ENCODE data around the gene CLEC18A. TPM values are rescaled to one million over a fixed set of nuclear protein-coding genes. Genes with fewer than 3 reads are reported as not detected.
A peak's percentile ranks its signal among the peaks of the same experiment; 100 is the strongest.

Gene CLEC18A
- total RNA-seq, 2 donors from 2014 or later: 0.47 TPM; not detected in 1

- Histone ChIP-seq H3K27me3 (no peaks in the 10 kb centered on the region), H3K36me3 (peaks cover 9% of the 10 kb centered on the region), H3K4me1 (no peaks in the 10 kb centered on the region), H3K27ac (no peak overlapping the region), H3K9me3 (no peaks in the 10 kb centered on the region), H3K4me3 (no peak overlapping the region)
- TF ChIP-seq CTCF (IDR thresholded peaks at IDR 0.05): no peak
- DNase-seq (ENCODE audit: low spot score): no peak
These were observed 41.4 kb upstream of the CLEC18A start for GRCh38 chr16:69909760-69910159.

- peaks cover 9% of the 10 kb centered on the region for H3K36me3 ChIP-seq
- H3K4me1 ChIP-seq: no peaks in the 10 kb centered on the region
- H3K27me3 ChIP-seq: no peaks in the 10 kb centered on the region
- no peak for DNase-seq (ENCODE audit: low spot score)
- no peaks in the 10 kb centered on the region for H3K9me3 ChIP-seq
- no peak overlapping the region for H3K4me3 ChIP-seq
- no peak overlapping the region for H3K27ac ChIP-seq
- no peak for TF ChIP-seq CTCF (IDR thresholded peaks at IDR 0.05)
These were observed 40.2 kb upstream of the CLEC18A start for GRCh38 chr16:69910964-69911363.

- no peaks in the 10 kb centered on the region for H3K9me3 ChIP-seq
- no peak for TF ChIP-seq CTCF (IDR thresholded peaks at IDR 0.05)
- no peaks in the 10 kb centered on the region for H3K36me3 ChIP-seq
- H3K4me1 ChIP-seq: peaks cover 0 to 10% of the 10 kb centered on the region in 2 donors
- DNase-seq (ENCODE audit: low spot score): no peak
- no peaks in the 10 kb centered on the region for H3K27me3 ChIP-seq
- H3K27ac ChIP-seq: no peak overlapping the region
- no peak overlapping the region for H3K4me3 ChIP-seq
These were observed 34.7 kb upstream of the CLEC18A start for GRCh38 chr16:69916462-69916861.

DNA sequence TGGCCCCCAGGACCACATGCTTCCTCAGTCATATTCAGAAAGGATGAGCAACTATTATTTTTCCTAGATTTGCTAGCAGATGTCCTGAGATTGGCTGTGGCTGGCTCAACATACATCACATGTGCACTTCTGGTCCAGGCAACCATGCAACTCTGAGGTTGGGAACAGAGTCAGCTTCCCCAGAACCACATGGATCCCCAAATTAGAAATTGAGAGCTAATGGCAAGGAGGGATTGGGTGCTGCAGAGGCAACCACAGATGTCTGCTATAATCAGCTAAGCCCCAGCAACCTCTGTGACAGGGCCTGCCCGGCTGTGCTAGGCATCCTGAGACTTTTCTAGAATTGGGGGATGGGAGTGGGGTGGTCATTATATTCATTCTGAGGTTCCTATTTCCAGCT, 33.8 kb upstream of the CLEC18A start:
- no peak for TF ChIP-seq CTCF (IDR thresholded peaks at IDR 0.05)
- H3K27me3 ChIP-seq: no peaks in the 10 kb centered on the region
- no peak for DNase-seq (ENCODE audit: low spot score)
- H3K4me3 ChIP-seq: no peak overlapping the region
- H3K36me3 ChIP-seq: no peaks in the 10 kb centered on the region
- no peaks in the 10 kb centered on the region for H3K9me3 ChIP-seq
- H3K4me1 ChIP-seq: peaks cover 0 to 11% of the 10 kb centered on the region in 2 donors
- peak overlapping the region; percentile 46 to 70 for H3K27ac ChIP-seq

- Histone ChIP-seq H3K4me1 (peaks cover 0 to 11% of the 10 kb centered on the region in 2 donors), H3K9me3 (no peaks in the 10 kb centered on the region), H3K36me3 (no peaks in the 10 kb centered on the region), H3K4me3 (no peak overlapping the region), H3K27me3 (no peaks in the 10 kb centered on the region), H3K27ac (peak overlapping the region; percentile 46 to 70)
- TF ChIP-seq CTCF (IDR thresholded peaks at IDR 0.05): no peak
- peak; percentile 82 for DNase-seq (ENCODE audit: low spot score)
These were observed 33.4 kb upstream of the CLEC18A start for GRCh38 chr16:69917739-69918138.

DNA sequence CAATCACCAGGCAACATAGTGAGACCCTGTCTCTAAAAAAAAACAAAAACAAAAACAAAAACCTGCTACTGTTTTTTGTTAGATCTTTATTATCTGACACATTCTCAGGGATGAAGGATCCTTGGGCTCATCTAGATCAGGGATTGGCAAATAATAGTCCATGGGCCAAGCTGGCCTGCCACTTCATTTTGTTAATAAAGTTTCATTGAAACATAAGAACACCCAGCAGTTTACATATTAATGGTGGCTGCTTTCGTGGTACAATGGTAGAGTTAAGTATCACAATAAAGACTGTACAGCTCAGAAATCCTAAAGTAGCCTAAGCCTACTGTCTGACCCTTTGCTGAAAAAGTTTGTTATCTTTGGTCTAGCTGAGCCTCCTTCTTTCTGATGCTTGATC, 32.9 kb upstream of the CLEC18A start:
- Histone ChIP-seq H3K27ac (peak overlapping the region; percentile 46 to 70), H3K27me3 (no peaks in the 10 kb centered on the region), H3K4me3 (no peak overlapping the region), H3K9me3 (no peaks in the 10 kb centered on the region), H3K36me3 (no peaks in the 10 kb centered on the region), H3K4me1 (peaks cover 0 to 11% of the 10 kb centered on the region in 2 donors)
- no peak for TF ChIP-seq CTCF (IDR thresholded peaks at IDR 0.05)
- no peak for DNase-seq (ENCODE audit: low spot score)
